Immature natural killer cell (primary cell): ENCODE measurements around the gene NXN. TPM values are rescaled to one million over a fixed set of nuclear protein-coding genes. Genes with fewer than 3 reads are reported as not detected.
"Not testable (repeated sequence)": the region's sequence is repeated elsewhere in the genome, so short reads cannot be mapped to it uniquely, and the experiment has no call there.

Experiments used
- DNase-seq, 3 donors: peaks; one replicate each; pipeline ENCODE4 v3.0.0; 2022; ENCODE audit warnings: mixed read lengths in 1 of 3
- H3K27ac Mint-ChIP-seq, 6 donors: one replicate each; pipeline ENCODE4 v1.8.0; 2020; ENCODE audit warnings: mixed read lengths in 6 of 6, mild to moderate bottlenecking in 5 of 6, inconsistent platforms in 4 of 6, moderate library complexity in 3 of 6
- H3K27me3 Mint-ChIP-seq, 3 donors: one replicate each; pipeline ENCODE4 v1.8.0; 2020 to 2021; ENCODE audit warnings: low read depth in 3 of 3, mild to moderate bottlenecking in 3 of 3, mixed read lengths in 3 of 3, moderate library complexity in 3 of 3, inconsistent platforms in 1 of 3
- H3K36me3 Mint-ChIP-seq, 3 donors: one replicate each; pipeline ENCODE4 v1.8.0; 2020; ENCODE audit warnings: mixed read lengths in 3 of 3, inconsistent platforms in 2 of 3, mild to moderate bottlenecking in 2 of 3
- H3K4me1 Mint-ChIP-seq, 2 donors: one replicate each; pipeline ENCODE4 v1.8.0; 2020; ENCODE audit warnings: inconsistent platforms in 2 of 2, mild to moderate bottlenecking in 2 of 2, mixed read lengths in 2 of 2, moderate library complexity in 1 of 2
- H3K4me3 Mint-ChIP-seq, 5 donors: one replicate each; pipeline ENCODE4 v1.8.0; 2020; ENCODE audit warnings: mild to moderate bottlenecking in 5 of 5, mixed read lengths in 5 of 5, inconsistent platforms in 3 of 5, moderate library complexity in 3 of 5
- H3K9me3 Mint-ChIP-seq, 6 donors: one replicate each; pipeline ENCODE4 v1.8.0; 2020; ENCODE audit warnings: mild to moderate bottlenecking in 6 of 6, mixed read lengths in 6 of 6, inconsistent platforms in 4 of 6, moderate library complexity in 3 of 6
- polyA plus RNA-seq, 3 donors: library from polyadenylated mRNA; unstranded; fragments of 300-500 nt; fragmentation: Illumina TruSeq; gene quantifications; one replicate each; pipeline ENCODE4 v1.2.3, GENCODE V29; 2021

The NXN gene
- polyA plus RNA-seq, 3 donors from 2014 or later: 0.19 TPM; not detected in 2

DNA sequence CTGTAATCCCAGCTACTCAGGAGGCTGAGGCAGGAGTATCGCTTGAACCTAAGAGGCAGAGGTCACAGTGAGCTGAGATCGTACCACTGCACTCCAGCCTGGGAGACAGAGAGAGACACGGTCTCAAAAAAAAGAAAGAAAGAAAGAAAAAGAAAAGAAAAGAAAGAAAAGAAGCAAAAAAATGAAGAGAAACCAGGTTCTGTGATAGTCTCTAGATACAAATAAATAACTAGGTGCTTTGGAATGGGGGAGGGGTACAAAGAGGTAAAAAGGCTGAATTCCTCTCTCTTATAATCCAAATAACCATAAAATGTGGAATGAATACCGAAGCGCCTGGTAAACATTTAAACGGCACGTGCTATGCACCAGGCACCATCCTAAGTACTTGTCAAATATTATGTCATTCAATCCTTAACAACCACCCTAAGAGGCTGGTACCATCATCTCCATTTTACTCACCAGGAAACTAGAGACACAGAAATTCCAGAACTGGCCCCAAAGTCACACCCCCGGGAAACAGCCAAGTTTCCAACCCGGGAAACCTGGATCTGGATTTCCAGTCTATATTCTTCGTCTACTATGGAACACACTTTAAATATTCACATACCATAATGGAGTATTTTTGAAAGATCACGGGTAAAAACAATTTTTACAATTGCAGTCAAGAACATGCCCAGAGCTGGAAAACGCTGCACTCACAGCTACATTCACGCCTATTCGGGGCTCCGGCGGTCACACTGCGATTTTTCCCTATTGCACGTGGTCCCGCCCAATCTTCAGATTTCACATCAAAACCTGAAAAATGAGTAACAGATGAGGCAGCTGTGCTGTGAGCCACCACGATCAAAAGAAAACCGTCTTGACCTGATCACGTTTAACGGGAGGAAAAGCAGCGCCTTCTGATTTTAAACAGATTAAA is 10.5 kb downstream of the NXN start:
- H3K4me1 Mint-ChIP-seq: no peaks in the 10 kb centered on the region
- no peak for DNase-seq
- no peak overlapping the region for H3K27ac Mint-ChIP-seq
- no peak overlapping the region for H3K4me3 Mint-ChIP-seq
- H3K36me3 Mint-ChIP-seq: no peaks in the 10 kb centered on the region
- H3K27me3 Mint-ChIP-seq: peaks cover 4 to 12% (median 8%) of the 10 kb centered on the region in 3 donors
- no peaks in the 10 kb centered on the region for H3K9me3 Mint-ChIP-seq

GRCh38 chr17:967122-967521 is 12.5 kb downstream of the NXN start:
- H3K9me3 Mint-ChIP-seq: no peaks in the 10 kb centered on the region
- H3K36me3 Mint-ChIP-seq: no peaks in the 10 kb centered on the region
- H3K27ac Mint-ChIP-seq: no peak overlapping the region
- DNase-seq: no peak
- H3K27me3 Mint-ChIP-seq: peaks cover 6 to 10% (median 7%) of the 10 kb centered on the region in 3 donors
- H3K4me1 Mint-ChIP-seq: no peaks in the 10 kb centered on the region
- no peak overlapping the region for H3K4me3 Mint-ChIP-seq

DNA sequence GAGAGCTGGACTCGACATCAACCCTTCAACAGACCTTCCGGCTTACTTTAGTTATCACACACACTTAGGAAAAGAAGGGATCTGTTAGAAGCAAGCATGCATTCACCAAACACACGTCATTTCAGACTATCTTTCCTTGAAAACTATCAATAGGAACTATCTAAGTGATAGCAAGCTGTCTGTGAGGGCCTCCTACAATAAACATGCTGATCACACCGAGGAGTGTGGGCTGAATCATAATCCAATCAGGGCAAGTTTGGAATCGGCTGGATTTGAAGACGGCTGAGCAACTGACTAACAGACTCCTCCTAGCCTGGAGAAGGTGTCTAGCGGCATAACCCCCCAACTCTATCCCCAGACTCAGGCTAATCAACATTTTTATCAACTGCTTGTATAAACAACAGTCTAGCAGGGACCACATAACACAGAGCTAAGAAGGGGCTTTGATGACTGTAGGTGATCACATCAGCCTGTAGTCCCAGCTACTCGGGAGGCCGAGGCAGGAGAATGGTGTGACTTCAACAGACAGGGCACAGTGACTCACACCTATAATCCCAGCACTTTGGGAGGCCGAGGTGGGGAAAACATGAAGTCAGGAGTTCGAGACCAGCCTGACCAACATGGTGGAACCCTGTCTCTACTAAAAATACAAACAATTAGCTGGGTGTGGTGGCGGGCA is 14.1 kb downstream of the NXN start:
- H3K27me3 Mint-ChIP-seq: peaks cover 7 to 11% (median 7%) of the 10 kb centered on the region in 3 donors

GRCh38 chr17:964876-965275 is 14.7 kb downstream of the NXN start:
- DNase-seq: no peak
- H3K27me3 Mint-ChIP-seq: peaks cover 7 to 11% (median 7%) of the 10 kb centered on the region in 3 donors
- no peaks in the 10 kb centered on the region for H3K36me3 Mint-ChIP-seq
- no peak overlapping the region for H3K4me3 Mint-ChIP-seq
- no peaks in the 10 kb centered on the region for H3K9me3 Mint-ChIP-seq
- H3K27ac Mint-ChIP-seq: no peak overlapping the region
- no peaks in the 10 kb centered on the region for H3K4me1 Mint-ChIP-seq

More for the DNA sequence above, 14.1 kb downstream of the NXN start:
- DNase-seq: no peak
- no peaks in the 10 kb centered on the region for H3K4me1 Mint-ChIP-seq
- H3K36me3 Mint-ChIP-seq: no peaks in the 10 kb centered on the region
- H3K27ac Mint-ChIP-seq: no peak overlapping the region
- no peak overlapping the region for H3K4me3 Mint-ChIP-seq
- no peaks in the 10 kb centered on the region for H3K9me3 Mint-ChIP-seq

DNA sequence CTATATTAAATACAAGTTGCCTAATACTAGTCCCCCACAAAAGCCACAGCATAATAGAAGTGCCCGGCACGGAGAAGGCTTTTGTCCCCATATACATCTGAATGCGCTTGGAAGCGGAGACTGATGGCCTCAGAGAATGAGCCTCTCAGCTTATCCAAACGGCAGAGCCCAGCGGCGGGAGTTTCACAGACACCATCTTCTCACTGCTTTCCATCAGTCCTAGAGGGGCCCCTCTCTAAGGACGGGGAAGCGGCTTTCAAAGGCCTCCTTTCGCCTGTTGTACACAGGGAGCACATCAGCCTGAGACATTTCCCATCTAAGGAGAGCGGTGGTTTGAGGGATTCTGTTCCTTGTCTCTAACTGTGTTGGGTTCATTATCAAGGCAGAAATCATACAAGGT is 16.9 kb downstream of the NXN start:
- no peak for DNase-seq
- no peaks in the 10 kb centered on the region for H3K36me3 Mint-ChIP-seq
- H3K4me3 Mint-ChIP-seq: no peak overlapping the region
- no peaks in the 10 kb centered on the region for H3K4me1 Mint-ChIP-seq
- peaks cover 2 to 8% (median 4%) of the 10 kb centered on the region in 3 donors for H3K27me3 Mint-ChIP-seq
- no peaks in the 10 kb centered on the region for H3K9me3 Mint-ChIP-seq
- no peak overlapping the region for H3K27ac Mint-ChIP-seq

- Mint-ChIP-seq H3K27ac (no peak overlapping the region), H3K36me3 (no peaks in the 10 kb centered on the region), H3K9me3 (no peaks in the 10 kb centered on the region), H3K4me1 (no peaks in the 10 kb centered on the region), H3K27me3 (peaks cover 2 to 6% (median 3%) of the 10 kb centered on the region in 3 donors), H3K4me3 (no peak overlapping the region)
- no peak for DNase-seq
These were observed 17.4 kb downstream of the NXN start for GRCh38 chr17:962166-962565.

- no peaks in the 10 kb centered on the region for H3K4me1 Mint-ChIP-seq
- H3K27ac Mint-ChIP-seq: no peak overlapping the region
- no peak for DNase-seq
These were observed 20.7 kb downstream of the NXN start for GRCh38 chr17:958712-959451.

GRCh38 chr17:957856-958421 is 21.6 kb downstream of the NXN start:
- Mint-ChIP-seq H3K9me3 (no peaks in the 10 kb centered on the region), H3K4me3 (no peak overlapping the region), H3K27me3 (peaks cover 2 to 9% (median 5%) of the 10 kb centered on the region in 3 donors), H3K36me3 (no peaks in the 10 kb centered on the region), H3K27ac (no peak overlapping the region), H3K4me1 (peaks cover 0 to 2% of the 10 kb centered on the region in 2 donors)
- DNase-seq: no peak

More at GRCh38 chr17:958712-959451, 20.7 kb downstream of the NXN start:
- Mint-ChIP-seq H3K36me3 (no peaks in the 10 kb centered on the region), H3K27me3 (peaks cover 2 to 8% (median 5%) of the 10 kb centered on the region in 3 donors), H3K9me3 (no peaks in the 10 kb centered on the region), H3K4me3 (no peak overlapping the region)

- H3K36me3 Mint-ChIP-seq: no peaks in the 10 kb centered on the region
- H3K4me3 Mint-ChIP-seq: no peak overlapping the region
- H3K9me3 Mint-ChIP-seq: no peaks in the 10 kb centered on the region
- H3K4me1 Mint-ChIP-seq: peaks cover 0 to 2% of the 10 kb centered on the region in 2 donors
- H3K27me3 Mint-ChIP-seq: peaks cover 2 to 11% (median 5%) of the 10 kb centered on the region in 3 donors
- no peak for DNase-seq
- no peak overlapping the region for H3K27ac Mint-ChIP-seq
These were observed 22.7 kb downstream of the NXN start for GRCh38 chr17:956905-957304.

DNA sequence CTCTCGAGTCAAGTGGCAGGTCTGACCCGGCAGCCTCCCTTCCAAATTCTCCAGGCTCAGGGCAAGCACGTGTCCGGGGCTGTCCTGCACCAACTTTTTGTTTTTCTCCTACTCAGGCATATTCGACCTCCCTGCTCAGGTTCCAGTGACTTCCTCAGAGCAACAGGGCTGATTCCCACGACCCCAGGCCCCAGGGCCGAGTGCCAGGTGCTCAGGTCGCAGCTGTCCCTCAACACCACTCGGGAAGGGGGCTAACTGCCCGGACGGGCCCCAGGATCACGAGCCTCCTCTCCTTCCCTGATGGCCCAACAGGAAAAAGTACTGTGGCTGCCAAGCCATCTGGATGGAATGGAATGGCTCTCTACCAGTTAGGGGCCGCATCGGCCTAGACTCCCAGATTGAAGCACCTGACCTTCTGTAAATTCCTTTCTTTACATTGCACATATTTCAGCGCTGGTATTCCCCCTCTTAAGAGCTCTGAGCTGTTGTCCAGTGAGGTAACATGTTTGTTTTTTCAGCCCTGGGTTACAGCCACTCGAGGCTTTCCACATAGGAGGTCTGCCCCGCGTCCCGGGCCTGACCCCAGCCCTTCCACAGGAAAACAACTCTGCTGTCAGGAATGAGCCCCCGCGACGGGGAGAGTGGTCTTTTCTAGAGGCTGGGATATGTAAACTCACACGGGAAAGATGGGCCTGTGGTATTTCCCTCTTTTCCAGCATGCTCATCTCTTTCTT is 25.0 kb downstream of the NXN start:
- DNase-seq: no peak
- Mint-ChIP-seq H3K4me1 (peaks cover 0 to 7% of the 10 kb centered on the region in 2 donors), H3K36me3 (no peaks in the 10 kb centered on the region), H3K9me3 (no peaks in the 10 kb centered on the region), H3K4me3 (no peak overlapping the region), H3K27ac (no peak overlapping the region), H3K27me3 (peaks cover 7 to 13% (median 9%) of the 10 kb centered on the region in 3 donors)

DNA sequence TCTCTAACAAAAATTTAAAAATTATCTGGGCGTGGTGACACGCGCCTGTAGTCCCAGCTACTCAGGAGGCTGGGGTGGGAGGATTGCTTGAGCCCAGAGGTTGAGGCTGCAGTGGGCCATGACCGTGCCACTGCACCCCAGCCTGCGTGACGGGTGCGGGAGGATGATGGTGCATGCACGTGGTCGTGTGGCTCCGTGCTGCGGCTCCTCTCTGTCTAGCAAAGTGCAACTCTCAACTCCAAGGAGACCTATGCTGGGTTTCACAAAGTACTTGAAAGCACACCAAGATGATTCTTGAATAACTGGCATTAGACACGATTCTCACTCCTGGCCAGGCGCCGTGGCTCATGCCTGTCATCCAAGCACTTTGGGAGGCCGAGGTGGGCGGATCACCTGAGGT is 25.8 kb downstream of the NXN start:
- H3K4me1 Mint-ChIP-seq: peaks cover 0 to 7% of the 10 kb centered on the region in 2 donors
- no peak overlapping the region for H3K27ac Mint-ChIP-seq
- no peaks in the 10 kb centered on the region for H3K36me3 Mint-ChIP-seq
- DNase-seq: no peak
- H3K4me3 Mint-ChIP-seq: no peak overlapping the region
- no peaks in the 10 kb centered on the region for H3K9me3 Mint-ChIP-seq
- H3K27me3 Mint-ChIP-seq: peaks cover 7 to 13% (median 9%) of the 10 kb centered on the region in 3 donors

- not testable (repeated sequence) for H3K4me1 Mint-ChIP-seq, H3K27ac Mint-ChIP-seq, H3K9me3 Mint-ChIP-seq, H3K36me3 Mint-ChIP-seq, DNase-seq
- Mint-ChIP-seq H3K27me3 (peaks cover 7 to 13% (median 7%) of the 10 kb centered on the region in 3 donors), H3K4me3 (peak overlapping the region in 1 of 5 donors; percentile 33)
These were observed 27.0 kb downstream of the NXN start for GRCh38 chr17:952592-952991.
